ENCODE results near the gene RFXANK.

The RFXANK gene

DNA sequence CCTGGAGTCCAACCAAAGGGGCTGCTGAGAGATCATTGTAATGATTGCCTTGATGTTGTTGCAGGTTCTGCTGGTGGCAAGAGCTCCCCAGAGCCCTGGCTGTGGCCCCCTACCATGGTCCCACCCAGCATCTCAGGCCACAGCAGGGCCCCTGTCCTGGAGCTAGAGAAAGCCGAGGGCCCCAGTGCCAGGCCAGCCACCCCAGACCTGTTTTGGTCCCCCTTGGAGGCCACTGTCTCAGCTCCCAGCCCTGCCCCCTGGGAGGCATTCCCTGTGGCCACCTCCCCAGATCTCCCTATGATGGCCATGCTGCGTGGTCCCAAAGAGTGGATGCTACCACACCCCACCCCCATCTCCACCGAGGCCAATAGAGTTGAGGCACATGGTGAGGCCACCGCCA is 35.2 kb downstream of the RFXANK start:
- no peak for DNase-seq

DNA sequence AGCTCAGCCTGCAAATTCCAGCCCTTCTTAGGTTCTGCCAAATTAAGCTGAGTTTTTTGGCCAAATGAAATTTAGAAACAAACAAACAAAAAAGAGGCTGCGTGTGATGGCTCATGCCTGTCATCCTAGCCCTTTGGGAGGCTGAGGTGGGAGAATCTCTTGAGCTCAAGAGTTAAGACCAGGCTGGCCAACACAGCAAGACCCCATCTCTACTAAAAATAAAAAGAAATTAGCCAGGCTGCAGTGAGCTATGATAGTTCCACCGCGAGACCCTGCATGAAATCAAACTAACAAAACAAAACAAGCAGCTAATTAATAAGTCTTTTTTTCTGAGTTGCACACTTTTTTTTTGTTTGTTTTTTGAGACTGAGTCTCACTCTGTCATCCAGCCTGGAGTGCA is 37.6 kb downstream of the RFXANK start:
- DNase-seq, result no peak

DNA sequence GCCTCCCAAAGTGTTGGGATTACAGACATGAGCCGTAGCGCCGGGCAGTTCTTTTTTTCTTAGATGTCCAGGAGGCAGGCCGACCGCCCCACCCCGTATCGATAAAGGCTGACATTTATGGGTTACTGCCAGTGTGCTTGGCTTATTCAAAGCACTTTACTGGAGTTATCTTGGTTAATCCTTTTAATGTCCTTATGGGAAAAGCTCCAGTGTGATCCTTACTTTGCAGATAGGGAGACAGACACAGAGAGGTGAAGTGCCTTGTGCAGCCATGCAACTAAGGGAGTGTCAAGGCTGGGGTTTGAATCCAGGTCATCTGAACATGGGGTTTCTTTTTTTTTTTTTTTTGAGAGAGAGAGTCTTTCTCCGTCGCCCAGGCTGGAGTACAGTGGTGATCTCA is 38.9 kb downstream of the RFXANK start:
- DNase-seq, result no peak

DNA sequence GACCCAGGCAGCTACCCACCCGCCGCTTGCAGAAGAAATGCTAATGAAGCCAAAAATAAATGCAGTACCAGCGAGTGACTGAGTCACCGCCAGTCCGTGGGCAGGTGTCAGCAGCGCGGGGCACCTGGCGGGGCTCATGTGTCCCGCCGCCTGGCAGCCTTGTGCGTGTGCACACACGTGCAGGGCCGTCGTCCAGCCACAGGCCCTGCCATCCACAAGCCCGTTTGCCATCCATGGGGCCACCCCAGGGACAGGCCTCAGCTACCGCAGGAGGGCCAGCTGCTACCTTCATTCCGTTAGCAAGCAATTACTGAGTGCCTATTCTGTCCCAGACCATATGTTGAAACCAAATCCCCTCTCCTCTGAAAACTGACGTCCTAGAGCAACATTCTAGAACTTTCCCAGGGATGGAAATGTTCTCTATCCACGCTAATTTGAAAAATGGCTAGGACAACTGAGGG is 40.2 kb downstream of the RFXANK start:
- DNase-seq, result peak in 20 of 56 donors; percentile 6 to 69 (median 50)

DNA sequence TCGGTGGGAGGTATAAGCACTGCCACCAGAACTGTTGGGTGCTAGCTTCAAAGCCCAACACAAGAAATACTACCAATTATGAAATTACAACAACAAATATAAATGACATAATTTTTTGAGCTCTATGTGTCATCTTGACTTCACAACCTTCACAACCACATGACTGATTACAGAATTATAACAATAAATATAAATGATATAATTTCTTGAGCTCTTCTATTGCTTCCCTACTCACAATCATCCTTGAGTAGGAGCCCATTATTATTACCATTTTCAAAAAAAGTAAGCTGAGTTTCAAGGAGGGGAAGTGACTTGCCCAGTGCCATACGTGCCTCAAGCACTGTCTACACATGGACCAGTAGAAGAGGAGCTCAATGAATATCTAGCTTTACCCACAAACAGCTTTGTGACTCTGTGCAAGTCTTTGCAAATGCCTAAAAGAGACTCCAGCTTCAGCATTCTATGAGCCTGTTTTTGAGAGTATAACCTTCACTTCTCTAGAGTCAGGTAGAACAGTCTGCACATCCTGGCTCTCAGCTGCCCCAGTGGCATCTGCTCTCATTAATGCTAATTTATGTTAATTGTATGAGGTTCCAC is 42.3 kb downstream of the RFXANK start:
- no peak for DNase-seq

DNA sequence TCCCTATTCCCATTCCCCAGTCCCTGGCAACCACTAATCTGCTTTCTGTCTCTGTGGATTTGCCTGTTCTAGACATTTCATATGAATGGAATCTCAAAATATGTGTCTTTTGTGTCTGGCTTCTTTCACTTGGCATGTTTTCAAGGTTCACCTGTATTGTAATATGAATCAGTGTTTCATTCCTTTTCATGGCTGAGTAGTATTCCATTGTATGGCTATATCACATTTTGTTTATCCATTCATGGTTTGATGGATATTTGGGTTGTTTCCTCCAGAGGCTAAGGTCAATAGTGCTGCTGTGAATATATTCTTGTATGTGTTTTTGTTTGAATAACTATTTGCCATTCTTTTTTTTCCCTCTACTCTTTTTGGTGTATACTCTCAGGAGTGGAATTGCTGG is 44.1 kb downstream of the RFXANK start:
- no peak for DNase-seq

DNA sequence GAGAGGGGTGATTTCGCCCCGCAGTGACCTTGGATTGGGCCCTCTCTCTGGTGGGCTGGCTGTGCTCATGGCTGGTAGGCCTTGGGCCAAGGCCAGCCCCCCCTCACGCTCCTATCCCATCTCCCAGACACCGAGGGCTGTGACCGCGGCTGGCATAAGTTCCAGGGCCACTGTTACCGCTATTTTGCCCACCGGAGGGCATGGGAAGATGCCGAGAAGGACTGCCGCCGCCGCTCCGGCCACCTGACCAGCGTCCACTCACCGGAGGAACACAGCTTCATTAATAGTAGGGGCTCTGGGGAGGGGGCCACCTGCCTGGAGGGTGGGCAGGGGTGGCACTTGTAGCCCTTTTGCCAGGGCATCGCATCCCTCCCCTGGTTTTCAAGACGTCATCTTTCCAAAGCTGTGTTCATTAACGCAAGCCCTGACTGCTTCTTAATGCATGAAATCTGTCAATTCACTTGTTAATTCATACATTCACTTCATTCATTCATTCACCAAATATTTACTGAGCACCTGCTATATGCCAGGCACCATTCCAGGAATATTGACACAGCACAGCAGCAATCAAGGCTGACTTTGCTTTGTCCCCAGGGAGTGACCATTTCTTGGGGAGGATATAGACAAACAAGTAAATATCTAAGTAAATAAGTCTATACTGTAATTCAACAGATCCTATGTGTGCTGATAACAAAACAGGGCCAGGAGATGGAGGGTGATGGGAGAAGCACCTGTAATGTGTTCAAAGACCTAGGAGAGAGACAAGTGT is 46.3 kb downstream of the RFXANK start:
- DNase-seq, result no peak

DNA sequence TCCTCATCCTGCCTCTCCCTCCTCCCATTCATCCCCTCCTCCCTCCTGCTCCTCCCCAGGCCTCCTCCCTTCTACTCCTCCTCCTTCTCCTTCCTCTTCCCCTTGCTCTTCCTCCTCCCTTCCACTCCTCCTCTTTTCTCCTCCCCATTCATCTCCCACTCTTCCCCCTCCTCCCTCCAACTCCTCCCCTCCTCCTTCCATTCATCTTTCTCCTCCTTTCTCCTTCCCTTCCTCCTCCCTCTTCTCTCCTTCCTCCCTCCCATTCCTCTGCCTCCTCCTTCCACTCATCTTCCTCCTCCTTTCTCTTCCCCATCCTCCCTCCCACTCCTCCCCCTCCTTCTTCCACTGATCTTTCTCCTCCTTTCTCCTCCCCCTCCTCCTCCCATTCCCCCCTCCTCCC is 47.6 kb downstream of the RFXANK start:
- DNase-seq, result no peak

DNA sequence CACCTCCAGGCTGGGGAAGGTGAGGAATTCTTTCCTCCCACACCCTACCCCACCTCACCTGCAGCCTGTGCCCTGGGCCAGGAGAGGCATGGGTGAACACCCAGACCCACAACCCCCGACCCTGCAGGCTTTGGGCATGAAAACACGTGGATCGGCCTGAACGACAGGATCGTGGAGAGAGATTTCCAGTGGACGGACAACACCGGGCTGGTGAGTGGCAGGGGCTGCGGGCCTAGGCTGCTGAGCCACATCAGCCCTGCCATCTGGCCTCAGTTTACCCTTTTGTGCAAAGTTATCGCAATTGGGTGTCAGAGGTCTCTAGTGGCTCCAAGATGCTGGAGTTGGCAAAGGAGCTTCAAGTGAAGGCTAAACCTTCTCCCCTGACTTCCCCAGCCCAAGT is 48.4 kb downstream of the RFXANK start:
- DNase-seq, result no peak

DNA sequence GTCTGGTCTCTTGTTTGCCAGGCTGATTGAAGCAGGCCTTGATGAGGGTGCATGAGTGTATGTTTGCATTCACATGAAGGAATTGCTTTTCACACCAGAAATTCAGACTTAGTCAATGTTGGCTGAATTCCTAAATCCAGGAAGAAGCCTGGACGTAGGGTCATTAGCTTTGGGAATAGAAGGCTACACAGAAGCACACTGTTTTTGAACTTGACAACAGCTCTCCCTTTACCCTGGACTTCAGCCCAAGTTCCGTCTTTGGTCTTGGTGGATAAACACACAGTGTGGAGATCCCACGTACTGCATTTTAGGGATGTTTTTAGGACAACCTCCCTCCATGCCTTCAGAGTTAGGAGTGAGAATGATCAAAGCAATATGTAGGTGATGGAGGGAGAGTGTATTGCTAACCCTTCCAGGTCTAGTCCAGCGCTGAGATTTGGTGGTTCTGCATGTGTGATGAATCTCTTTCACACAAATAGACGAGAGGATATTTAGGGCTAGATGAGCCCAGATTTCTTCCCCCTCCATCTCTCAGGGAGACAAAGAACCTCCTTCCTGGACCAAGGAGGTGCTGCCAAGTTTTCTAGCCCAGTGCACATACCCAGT is 58.2 kb downstream of the RFXANK start:
- DNase-seq, result no peak
